Esophagus squamous epithelium (tissue), 4 donors: ENCODE measurements around the gene SLC30A7.

Experiments
- CTCF ChIP-seq, 6 experiments: fragments of 450-650 bp in 4 of 6; fragments of 200-600 bp in 2 of 6; sonication (generic) in 2 of 6; IDR thresholded peaks; one replicate each; pipeline ENCODE4 v1.5.1; 2016 to 2019; ENCODE audit warnings: antibody characterized with exemption in 6 of 6, mild to moderate bottlenecking in 4 of 6, moderate library complexity in 4 of 6
- POLR2A ChIP-seq, 4 donors: fragments of 450-650 bp; IDR thresholded peaks; one replicate each; pipeline ENCODE4 v1.6.1; 2017; ENCODE audit warnings: antibody characterized with exemption in 4 of 4, mild to moderate bottlenecking in 4 of 4, moderate library complexity in 3 of 4

DNA sequence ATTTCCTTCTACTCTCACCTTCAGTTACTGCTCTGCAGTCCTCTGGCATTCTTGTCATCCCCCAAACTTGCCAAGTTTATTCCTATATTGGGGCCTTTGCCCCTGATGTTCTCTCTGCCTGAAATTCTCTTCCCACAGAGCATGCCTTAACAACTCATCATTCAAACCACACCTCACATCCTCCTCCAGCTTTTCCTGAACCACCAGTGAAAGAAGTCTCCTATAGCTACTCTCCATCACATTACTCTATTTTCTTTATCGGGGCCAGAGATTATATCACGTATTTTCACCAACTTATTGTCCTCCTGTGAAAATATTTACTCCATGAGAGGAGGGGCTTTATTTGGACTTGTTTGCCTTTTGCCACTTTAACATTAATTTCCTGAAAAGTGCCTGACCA is 33.3 kb upstream of the SLC30A7 start:
- TF ChIP-seq CTCF (IDR thresholded peaks at IDR 0.05) (no peak), POLR2A (IDR thresholded peaks at IDR 0.05) (no peak)
